ENCODE measurements around the gene CLEC4M.

Gene CLEC4M, protein sequence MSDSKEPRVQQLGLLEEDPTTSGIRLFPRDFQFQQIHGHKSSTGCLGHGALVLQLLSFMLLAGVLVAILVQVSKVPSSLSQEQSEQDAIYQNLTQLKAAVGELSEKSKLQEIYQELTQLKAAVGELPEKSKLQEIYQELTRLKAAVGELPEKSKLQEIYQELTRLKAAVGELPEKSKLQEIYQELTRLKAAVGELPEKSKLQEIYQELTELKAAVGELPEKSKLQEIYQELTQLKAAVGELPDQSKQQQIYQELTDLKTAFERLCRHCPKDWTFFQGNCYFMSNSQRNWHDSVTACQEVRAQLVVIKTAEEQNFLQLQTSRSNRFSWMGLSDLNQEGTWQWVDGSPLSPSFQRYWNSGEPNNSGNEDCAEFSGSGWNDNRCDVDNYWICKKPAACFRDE

DNA sequence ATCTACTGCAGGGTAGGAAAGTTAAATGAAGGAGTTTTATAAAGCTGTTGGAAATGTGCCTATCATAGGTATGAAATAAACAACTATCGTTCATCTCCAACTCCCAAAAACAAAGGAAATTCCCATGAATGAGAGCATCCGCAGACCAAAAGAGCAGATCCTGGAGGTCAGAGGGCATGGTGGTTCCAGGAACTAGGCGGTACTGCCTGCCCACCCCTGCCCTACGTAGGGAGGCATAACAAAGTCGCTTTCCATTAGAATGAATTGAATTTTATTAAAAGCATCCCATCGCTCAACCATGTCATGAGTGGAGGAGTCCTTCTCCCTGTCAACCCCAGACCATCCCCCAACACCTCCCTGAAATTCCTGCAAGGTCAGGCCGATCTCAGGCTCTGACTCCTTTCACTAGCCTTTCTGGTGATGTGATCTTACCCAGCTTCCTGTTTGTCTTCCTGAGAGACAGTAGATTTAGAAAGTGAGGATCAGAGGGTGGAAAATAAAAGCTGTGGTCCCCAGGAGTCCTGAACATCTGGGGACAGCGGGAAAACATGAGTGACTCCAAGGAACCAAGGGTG is at the start of gene CLEC4M:
CLEC4M (plus strand) TSS at position 525 of the 575 bp plus-strand sequence; CDS start at position 549, 24 bp downstream.
- no peak for DNase-seq

GRCh38 chr19:7715671-7716070 is 47.4 kb upstream of the CLEC4M start:
- DNase-seq, result no peak

GRCh38 chr19:7716762-7717161 is 46.3 kb upstream of the CLEC4M start:
- DNase-seq, result no peak

- no peak for DNase-seq
These were observed 44.4 kb upstream of the CLEC4M start for GRCh38 chr19:7718668-7719067.

DNA sequence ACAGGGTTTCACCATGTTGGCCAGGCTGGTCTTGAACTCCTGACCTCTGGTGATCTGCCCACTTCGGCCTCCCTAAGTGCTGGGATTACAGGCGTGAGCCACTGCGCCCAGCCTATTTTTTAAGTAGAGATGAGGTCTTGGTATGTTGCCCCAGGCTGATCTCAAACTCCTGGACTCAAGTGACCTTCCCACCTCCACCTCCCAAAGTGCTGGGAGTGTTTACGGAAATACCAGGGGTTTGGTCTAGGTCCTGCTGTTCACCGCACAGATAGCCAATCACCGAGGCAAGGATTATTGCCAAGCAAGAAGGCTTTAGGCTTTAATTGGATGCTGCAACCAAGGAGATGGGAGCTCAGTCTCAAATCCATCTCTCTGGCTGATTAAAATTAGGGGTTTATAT is 42.7 kb upstream of the CLEC4M start:
- no peak for DNase-seq

DNA sequence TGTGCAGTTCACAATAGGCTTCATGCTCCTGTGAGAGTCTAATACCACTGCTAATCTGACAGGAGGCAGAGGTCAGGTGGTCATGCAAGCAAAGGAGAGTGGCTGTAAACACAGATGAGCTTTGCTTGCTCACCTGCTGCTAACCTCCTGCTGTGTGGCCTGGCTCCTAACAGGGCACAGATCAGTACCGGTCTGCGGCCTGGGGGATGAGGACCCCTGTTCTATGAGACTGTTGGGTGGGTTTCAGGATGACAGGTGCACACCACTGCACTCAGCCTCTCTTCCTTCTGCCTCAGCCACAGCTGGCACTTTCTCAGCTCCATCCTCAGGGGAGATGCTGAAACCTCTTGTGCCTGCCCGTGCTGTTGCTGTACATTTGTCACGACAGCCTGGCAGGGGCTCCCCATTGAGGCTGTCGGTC is 40.8 kb upstream of the CLEC4M start:
- no peak for DNase-seq

DNA sequence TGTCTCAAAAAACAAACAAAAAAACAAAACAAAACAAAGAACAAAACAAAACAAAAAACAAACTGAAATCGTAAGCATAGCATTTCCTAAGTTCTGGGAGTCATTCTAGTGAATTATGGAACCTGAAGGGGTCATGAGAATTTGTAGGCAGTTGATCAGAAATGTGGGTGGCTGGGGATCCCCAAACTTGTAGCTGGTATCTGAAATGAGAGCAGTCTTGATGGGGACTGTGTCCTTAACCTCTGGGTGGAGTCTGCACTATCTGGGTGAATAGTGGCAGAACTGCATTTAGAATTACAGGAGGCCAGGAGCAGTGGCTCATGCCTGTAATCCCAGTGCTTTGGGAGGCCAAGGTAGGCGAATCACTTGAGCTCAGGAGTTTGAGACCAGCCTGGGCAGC is 37.3 kb upstream of the CLEC4M start:
- no peak for DNase-seq

DNA sequence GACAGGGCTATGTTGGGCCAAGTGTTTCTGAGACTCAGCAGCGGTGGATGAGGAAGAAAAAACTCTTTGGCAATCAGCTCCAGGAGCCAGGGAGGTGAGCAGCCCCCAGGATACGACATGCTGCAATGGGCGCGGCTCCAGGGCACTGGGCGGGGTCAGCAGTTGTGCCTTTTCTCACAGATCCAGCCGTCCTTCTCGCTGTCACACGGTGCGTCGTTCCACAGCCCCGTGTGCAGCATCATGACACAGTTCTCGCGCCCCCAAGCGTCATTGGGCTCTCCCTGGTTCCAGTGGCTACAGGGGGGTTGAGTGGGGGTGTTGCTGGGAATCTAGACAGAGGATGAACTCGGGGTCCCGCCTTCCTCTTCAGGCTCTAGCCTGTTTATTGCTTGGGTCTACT is 33.8 kb upstream of the CLEC4M start:
- no peak for DNase-seq

- DNase-seq, result no peak
These were observed 33.2 kb upstream of the CLEC4M start for GRCh38 chr19:7729831-7730285.

- no peak for DNase-seq
These were observed 32.5 kb upstream of the CLEC4M start for GRCh38 chr19:7730286-7731217.

- DNase-seq, result no peak
These were observed 31.8 kb upstream of the CLEC4M start for GRCh38 chr19:7731218-7731595.

GRCh38 chr19:7731615-7732014 is 31.4 kb upstream of the CLEC4M start:
- no peak for DNase-seq

DNA sequence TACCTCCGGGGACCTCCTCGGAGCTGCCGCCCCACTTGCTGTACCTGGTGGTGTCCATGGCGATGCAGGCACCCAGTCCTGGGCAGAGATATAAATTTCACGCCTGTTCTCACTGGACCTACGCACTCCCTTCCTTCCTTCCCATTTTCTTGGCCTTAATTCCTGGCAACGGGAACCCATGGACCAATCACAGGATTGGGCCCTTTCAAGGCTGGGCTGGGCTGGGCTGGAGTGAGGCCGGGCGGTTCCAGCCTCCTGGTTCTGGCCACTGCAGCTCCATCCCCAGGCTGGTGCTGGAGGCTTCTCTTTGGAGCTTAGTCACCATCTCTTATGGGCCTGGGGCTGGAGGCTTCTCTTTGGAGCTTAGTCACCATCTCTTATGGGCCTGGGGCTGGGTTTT is 31.0 kb upstream of the CLEC4M start, which contains the start of gene CLEC4G:
CLEC4G (minus strand) TSS at position 66 of the 400 bp plus-strand sequence; CDS start at position 58, 8 bp downstream.
- DNase-seq, result no peak

GRCh38 chr19:7733376-7733775 is 29.7 kb upstream of the CLEC4M start:
- no peak for DNase-seq

- no peak for DNase-seq
These were observed 28.5 kb upstream of the CLEC4M start for GRCh38 chr19:7734220-7735203.

DNA sequence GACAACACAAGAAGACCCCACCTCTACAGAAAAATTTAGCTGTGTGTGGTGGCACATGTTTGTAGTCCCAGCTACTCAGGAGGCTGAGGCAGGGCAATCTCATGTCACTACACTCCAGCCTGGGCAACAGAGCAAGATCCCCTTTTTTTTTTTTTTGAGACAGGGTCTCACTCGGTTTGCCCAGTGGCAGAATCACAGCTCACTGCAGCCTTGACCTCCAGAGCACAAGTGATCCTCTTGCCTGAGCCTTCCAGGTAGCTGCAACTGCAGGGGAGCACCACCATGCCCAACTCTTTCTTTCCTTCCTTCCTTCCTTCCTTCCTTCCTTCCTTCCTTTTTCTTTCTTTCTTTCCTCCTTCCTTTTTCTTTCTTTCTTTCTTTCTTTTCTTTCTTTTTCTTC is 26.9 kb upstream of the CLEC4M start:
- DNase-seq, result no peak

DNA sequence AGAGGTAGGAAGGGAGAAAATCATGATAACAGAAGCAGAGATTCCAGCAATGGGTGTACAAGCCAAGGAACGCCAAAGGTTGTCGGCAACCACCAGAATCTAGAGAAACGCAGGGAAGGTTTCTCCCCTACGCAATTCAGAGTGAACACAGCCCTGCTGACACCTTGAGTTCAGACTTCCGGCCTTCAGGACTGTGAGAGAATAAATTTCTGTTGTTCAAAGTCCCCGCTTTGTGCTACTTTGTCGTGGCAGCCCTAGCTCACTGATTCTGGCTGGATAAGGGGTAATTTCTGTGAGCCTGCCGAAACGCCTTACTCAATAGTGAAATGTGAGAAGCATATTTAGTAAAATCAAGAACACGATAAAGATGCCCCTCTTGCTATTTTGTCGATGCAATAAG is 25.8 kb upstream of the CLEC4M start:
- no peak for DNase-seq

- DNase-seq, result peak in 1 of 2 donors; percentile 34
These were observed 25.0 kb upstream of the CLEC4M start for GRCh38 chr19:7738023-7738422.

- DNase-seq, result no peak
These were observed 23.8 kb upstream of the CLEC4M start for GRCh38 chr19:7739211-7739755.

DNA sequence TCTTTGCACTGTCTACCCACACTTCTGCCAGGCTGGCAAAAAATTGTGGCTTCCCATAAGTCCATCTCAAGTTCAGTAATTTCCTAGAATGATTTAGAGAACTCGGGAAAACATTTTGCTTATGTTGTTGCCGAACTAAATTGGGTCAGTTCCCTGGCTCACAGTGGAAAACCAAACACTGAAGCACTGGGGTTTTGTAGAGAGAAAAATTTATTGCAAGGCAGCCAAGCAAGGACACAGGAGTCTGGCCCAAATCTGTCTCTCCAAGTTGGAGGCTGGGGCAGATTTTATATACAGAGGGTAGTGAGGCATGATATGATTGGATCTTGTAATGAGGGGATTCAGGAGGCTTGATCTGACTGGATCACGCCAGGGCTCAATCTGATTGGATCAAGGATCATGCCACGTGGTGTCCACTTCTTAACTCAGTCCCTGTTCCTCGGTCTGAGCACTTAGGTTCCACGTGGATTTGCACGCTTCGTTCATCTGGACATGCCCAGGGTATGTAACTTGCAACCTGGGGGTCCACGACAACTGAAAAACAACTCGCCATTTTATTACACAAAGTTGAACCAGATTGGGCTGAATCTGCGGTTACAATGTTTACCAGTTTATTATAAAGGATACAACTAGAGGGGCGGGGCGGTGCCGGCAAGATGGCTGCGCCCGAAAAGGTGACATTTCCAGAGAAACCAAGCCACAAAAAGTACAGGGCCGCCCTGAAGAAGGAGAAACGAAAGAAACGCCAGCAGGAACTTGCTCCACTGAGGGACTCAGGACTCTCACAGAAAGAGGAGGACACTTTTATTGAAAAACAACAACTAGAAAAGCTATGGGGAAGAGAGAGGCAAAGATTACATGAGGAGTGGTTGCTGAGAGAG is 23.0 kb upstream of the CLEC4M start:
- no peak for DNase-seq

GRCh38 chr19:7740682-7741054 is 22.4 kb upstream of the CLEC4M start:
- DNase-seq, result no peak

All from stimulated activated CD4-positive, alpha-beta T cell treated with anti-CD3 and anti-CD28 coated beads, Interleukin-2, amount 100 ng/mL, for 48 hours (primary cell).